HepG2 (cell line): Measurements from ENCODE around the gene CHID1. TPM values are rescaled to one million over a fixed set of nuclear protein-coding genes. Genes with fewer than 3 reads are reported as not detected.

ENCODE experiments used
- AHDC1 ChIP-seq: sonication (generic); formaldehyde crosslinking; IDR thresholded peaks from 2 replicates; pipeline ENCODE4 v1.5.1; 2020; ENCODE audit warnings: mild to moderate bottlenecking, missing genetic modification reagents, borderline replicate concordance
- CTCF ChIP-seq: sonication (generic); formaldehyde crosslinking; IDR thresholded peaks from 2 replicates; pipeline ENCODE4 v1.5.0; 2020; ENCODE audit warnings: mild to moderate bottlenecking, missing genetic modification reagents, moderate library complexity
- DNMT1 ChIP-seq: sonication (generic); formaldehyde crosslinking; IDR thresholded peaks from 2 replicates; pipeline ENCODE4 v1.5.1; 2020; ENCODE audit warnings: mild to moderate bottlenecking, missing genetic modification reagents
- GATAD1 ChIP-seq: IDR thresholded peaks from 2 replicates; pipeline ENCODE4 v1.6.1; 2016; ENCODE audit warnings: missing genetic modification reagents, missing compliant biosample characterization
- IRF1 ChIP-seq: sonication (generic); formaldehyde crosslinking; IDR thresholded peaks from 2 replicates; pipeline ENCODE4 v1.4.0; 2020; ENCODE audit warnings: low read depth, mild to moderate bottlenecking, missing genetic modification reagents
- KDM5A ChIP-seq: fragments of 200-600 bp; sonication (generic); IDR thresholded peaks from 2 replicates; pipeline ENCODE4 v1.7.0; 2018; ENCODE audit warnings: antibody characterized with exemption, mild to moderate bottlenecking, low read length, borderline replicate concordance
- KMT2B ChIP-seq: IDR thresholded peaks from 2 replicates; pipeline ENCODE4 v1.6.1; 2016; ENCODE audit warnings: missing genetic modification reagents, missing compliant biosample characterization
- MAZ ChIP-seq, 2 experiments: sonication (generic) in 1 of 2; formaldehyde crosslinking in 1 of 2; IDR thresholded peaks; 2 replicates each; pipeline versions ENCODE4 v1.5.0 to v1.6.1; 2012 to 2020; ENCODE audit warnings: low read depth in 2 of 2, mild to moderate bottlenecking in 2 of 2, borderline replicate concordance in 1 of 2, improper control_type of control experiment in 1 of 2, low read length in 1 of 2, missing genetic modification reagents in 1 of 2, moderate library complexity in 1 of 2
- MEF2D ChIP-seq: sonication (generic); formaldehyde crosslinking; IDR thresholded peaks from 2 replicates; pipeline ENCODE4 v1.5.1; 2020; ENCODE audit warnings: mild to moderate bottlenecking, missing genetic modification reagents
- MYPOP ChIP-seq: sonication (generic); formaldehyde crosslinking; IDR thresholded peaks from 2 replicates; pipeline ENCODE4 v1.8.1; 2023; ENCODE audit warnings: mild to moderate bottlenecking, moderate library complexity, missing genetic modification reagents
- NFKBIZ ChIP-seq: IDR thresholded peaks from 2 replicates; pipeline ENCODE4 v1.6.1; 2018; ENCODE audit warnings: missing genetic modification reagents, missing compliant biosample characterization
- PHF20 ChIP-seq: sonication (generic); formaldehyde crosslinking; IDR thresholded peaks from 2 replicates; pipeline ENCODE4 v1.5.0; 2020; ENCODE audit warnings: mild to moderate bottlenecking, missing genetic modification reagents
- SIN3A ChIP-seq: IDR thresholded peaks from 2 replicates; pipeline ENCODE4 v1.6.1; 2011; ENCODE audit warnings: low read depth, mild to moderate bottlenecking, control low read depth, low read length, borderline replicate concordance
- ZEB1 ChIP-seq: IDR thresholded peaks from 2 replicates; pipeline ENCODE4 v1.6.1; 2012; ENCODE audit warnings: mild to moderate bottlenecking, low read depth, inconsistent platforms; ENCODE audit not compliant: insufficient replicate concordance
- ZNF232 ChIP-seq: sonication (generic); formaldehyde crosslinking; IDR thresholded peaks from 2 replicates; pipeline ENCODE4 v1.4.0; 2020; ENCODE audit warnings: missing genetic modification reagents, borderline replicate concordance
- ZNF34 ChIP-seq: sonication (generic); formaldehyde crosslinking; IDR thresholded peaks from 2 replicates; pipeline ENCODE4 v1.4.0; 2020; ENCODE audit warnings: mild to moderate bottlenecking, missing genetic modification reagents, borderline replicate concordance
- ZNF720 ChIP-seq: sonication (generic); formaldehyde crosslinking; IDR thresholded peaks from 2 replicates; pipeline ENCODE4 v1.4.0; 2020; ENCODE audit warnings: missing genetic modification reagents
- ZSCAN31 ChIP-seq: sonication (generic); formaldehyde crosslinking; IDR thresholded peaks from 2 replicates; pipeline ENCODE4 v1.5.0; 2020; ENCODE audit warnings: low read depth, mild to moderate bottlenecking, missing genetic modification reagents
- polyA plus RNA-seq, 8 experiments: library from polyadenylated mRNA; depleted of rRNA in 3 of 8; stranded (reverse) in 7 of 8; unstranded in 1 of 8; fragments of >200 nt; fragmentation: Illumina TruSeq in 4 of 8; extraction: Trizol in 4 of 8; gene quantifications; 2 replicates each; pipeline versions ENCODE4 v1.2.1 to v1.2.3, GENCODE V29; 2011 to 2016; ENCODE audit warnings: low read depth in 4 of 8, missing spikeins in 1 of 8, mixed read lengths in 1 of 8; ENCODE audit not compliant: insufficient read depth in 1 of 8
- total RNA-seq, 5 experiments: library from RNA; depleted of rRNA; stranded (reverse); fragments of >200 nt; fragmentation: Illumina TruSeq; extraction: Trizol; gene quantifications; 2 replicates each; pipeline ENCODE4 v1.2.3, GENCODE V29; 2016; ENCODE audit warnings: low read depth in 1 of 5

Gene CHID1
- total and polyA plus RNA-seq, 2 of the 13 experiments (the other 11 are each of a cell fraction or from before 2014, with no cell fraction given): 65.1 to 93.6 TPM

GRCh38 chr11:827146-827896 is 83.3 kb downstream of the CHID1 start (continued):
- TF ChIP-seq GATAD1: peak; percentile 68; the same call in 1 of the 2 replicates
- TF ChIP-seq ZNF720 (CRISPR knock-in tag): no peak
- no peak for TF ChIP-seq ZEB1
- TF ChIP-seq DNMT1 (CRISPR knock-in tag): no peak
- no peak for TF ChIP-seq PHF20
- 0 out of 2 replicates have a peak, but pooled peaks have one; percentile 44 for TF ChIP-seq MYPOP (CRISPR knock-in tag)
- no peak for TF ChIP-seq MAZ (IDR thresholded peaks at IDR 0.05; ENCODE audit: borderline replicate concordance, low read depth, low read length)
- 0 out of 2 replicates have a peak, but pooled peaks have one; percentile 47 for TF ChIP-seq MAZ (CRISPR knock-in tag; IDR thresholded peaks at IDR 0.05; ENCODE audit: low read depth)
- TF ChIP-seq ZSCAN31: no peak
- no peak for TF ChIP-seq IRF1
- TF ChIP-seq SIN3A: peak; percentile 55; the same call in 1 of the 2 replicates
- 0 out of 2 replicates have a peak, but pooled peaks have one; percentile 60 for TF ChIP-seq NFKBIZ (CRISPR knock-in tag)
- peak; percentile 54 for TF ChIP-seq KMT2B
- TF ChIP-seq ZNF34 (CRISPR knock-in tag): peak; percentile 64; the same call in 1 of the 2 replicates
- TF ChIP-seq MEF2D: peak; percentile 65; the same call in 1 of the 2 replicates
- peak; percentile 36 for TF ChIP-seq CTCF
- no peak for TF ChIP-seq KDM5A
- TF ChIP-seq ZNF232: 0 out of 2 replicates have a peak, but pooled peaks have one; percentile 11
- no peak for TF ChIP-seq AHDC1 (CRISPR knock-in tag)
